Measurements from ENCODE around the gene KRT14. TPM values are rescaled to one million over a fixed set of nuclear protein-coding genes. Genes with fewer than 3 reads are reported as not detected.

KRT14 gene
- total RNA-seq, 1 experiment from 2014 or later, result not detected

- no peak for ATAC-seq
- Histone ChIP-seq H3K27ac (ENCODE audit: low read length) (peak overlapping the region; percentile 79), H3K27me3 (ENCODE audit: control insufficient read depth, insufficient read depth, low read length) (no peaks in the 10 kb centered on the region), H3K4me3 (ENCODE audit: low read depth in 2 of 2, low read length in 2 of 2) (no peak overlapping the region), H3K9me3 (ENCODE audit: control insufficient read depth, insufficient read depth, low read depth, low read length) (no peaks in the 10 kb centered on the region), H3K4me1 (ENCODE audit: control insufficient read depth, insufficient read depth, low read length) (peaks cover 59% of the 10 kb centered on the region), H3K36me3 (ENCODE audit: control insufficient read depth, insufficient read depth, low read length) (no peaks in the 10 kb centered on the region)
- POLR2A ChIA-PET, result no interaction called here
- intact Hi-C loops (cut with micrococcal nuclease; ENCODE audit: unreplicated experiment) (no loop called here), in situ Hi-C loops (cut with HindIII; ENCODE audit: low pct_unique_long_range_greater_than_20kb, low sequenced_read_pairs) (loop anchor here (25.0 kb wide), 1 partner anchor 99 kb away; no protein-coding TSS in a partner anchor)
- CTCF ChIA-PET, result interaction anchor here (0.6 to 0.7 kb wide), 3 partner anchors 31 to 1032 kb away, joined by 3 to 9 read pairs (median 4); no protein-coding TSS in a partner anchor
- TF ChIP-seq TCF7L2 (IDR thresholded peaks at IDR 0.05; ENCODE audit: low read depth, low read length), result no peak
- no peak for TF ChIP-seq POLR2AphosphoS5 (IDR thresholded peaks at IDR 0.05; ENCODE audit: low read depth, low read length)
- no peak for TF ChIP-seq CTCF (IDR thresholded peaks at IDR 0.05)
- no TSS peak for BruUV-seq (replicated peaks)
- no peak for DNase-seq (ENCODE audit: low read depth, low spot score)
Observed at GRCh38 chr17:41537990-41538389, 48.7 kb downstream of the KRT14 start.

- DNase-seq (ENCODE audit: low read depth, low spot score) (no peak), ATAC-seq (no peak)
- H3K36me3 ChIP-seq (ENCODE audit: control insufficient read depth, insufficient read depth, low read length), result no peaks in the 10 kb centered on the region
- in situ Hi-C loops (cut with HindIII; ENCODE audit: low pct_unique_long_range_greater_than_20kb, low sequenced_read_pairs) (loop anchor here (25.0 kb wide), 1 partner anchor 100 kb away; no protein-coding TSS in a partner anchor), intact Hi-C loops (cut with micrococcal nuclease; ENCODE audit: unreplicated experiment) (no loop called here)
- no TSS peak for BruUV-seq (replicated peaks)
- no peaks in the 10 kb centered on the region for H3K27me3 ChIP-seq (ENCODE audit: control insufficient read depth, insufficient read depth, low read length)
- H3K27ac ChIP-seq (ENCODE audit: low read length), result peak overlapping the region; percentile 53
- no peak for TF ChIP-seq POLR2AphosphoS5 (IDR thresholded peaks at IDR 0.05; ENCODE audit: low read depth, low read length)
- H3K9me3 ChIP-seq (ENCODE audit: control insufficient read depth, insufficient read depth, low read depth, low read length), result no peaks in the 10 kb centered on the region
- ChIA-PET POLR2A (no interaction called here), CTCF (interaction anchor here (0.6 to 0.7 kb wide), 3 partner anchors 31 to 1032 kb away, joined by 3 to 9 read pairs (median 4); no protein-coding TSS in a partner anchor)
- H3K4me3 ChIP-seq (ENCODE audit: low read depth in 2 of 2, low read length in 2 of 2), result no peak overlapping the region
- peaks cover 61% of the 10 kb centered on the region for H3K4me1 ChIP-seq (ENCODE audit: control insufficient read depth, insufficient read depth, low read length)
Observed at GRCh38 chr17:41537614-41537954, 49.1 kb downstream of the KRT14 start.

- ChIA-PET CTCF (interaction anchor here (0.6 to 1.6 kb wide), 4 partner anchors 12 to 1033 kb away, joined by 3 to 12 read pairs (median 6); no protein-coding TSS in a partner anchor), POLR2A (interaction anchor here (0.6 kb wide), 1 partner anchor 12 kb away, joined by 15 read pairs; no protein-coding TSS in a partner anchor)
- Histone ChIP-seq H3K36me3 (ENCODE audit: control insufficient read depth, insufficient read depth, low read length) (no peaks in the 10 kb centered on the region), H3K4me1 (ENCODE audit: control insufficient read depth, insufficient read depth, low read length) (peaks cover 67% of the 10 kb centered on the region), H3K27ac (ENCODE audit: low read length) (peak overlapping the region; percentile 70), H3K4me3 (ENCODE audit: low read depth in 2 of 2, low read length in 2 of 2) (no peak overlapping the region), H3K27me3 (ENCODE audit: control insufficient read depth, insufficient read depth, low read length) (no peaks in the 10 kb centered on the region), H3K9me3 (ENCODE audit: control insufficient read depth, insufficient read depth, low read depth, low read length) (no peaks in the 10 kb centered on the region)
- intact Hi-C loops (cut with micrococcal nuclease; ENCODE audit: unreplicated experiment) (no loop called here), in situ Hi-C loops (cut with HindIII; ENCODE audit: low pct_unique_long_range_greater_than_20kb, low sequenced_read_pairs) (loop anchor here (25.0 kb wide), 1 partner anchor 100 kb away; no protein-coding TSS in a partner anchor)
- no TSS peak for BruUV-seq (replicated peaks)
- no peak for DNase-seq (ENCODE audit: low read depth, low spot score)
- no peak for ATAC-seq
- no peak for TF ChIP-seq TCF7L2 (IDR thresholded peaks at IDR 0.05; ENCODE audit: low read depth, low read length)
- TF ChIP-seq REST (IDR thresholded peaks at IDR 0.05; ENCODE audit: insufficient read depth in 1 of 2, low read depth in 2 of 2, low read length in 1 of 2), result no peak
- TF ChIP-seq SIN3A (IDR thresholded peaks at IDR 0.05; ENCODE audit: borderline replicate concordance, insufficient read depth, low read depth, low read length), result no peak
- no peak for TF ChIP-seq POLR2AphosphoS5 (IDR thresholded peaks at IDR 0.05; ENCODE audit: low read depth, low read length)
- TF ChIP-seq CTCF (IDR thresholded peaks at IDR 0.05), result no peak
Observed at GRCh38 chr17:41536741-41537613, 49.7 kb downstream of the KRT14 start.

All from Panc1 (cell line).